Sigmoid colon (tissue), 4 donors: ENCODE results near the gene C12orf43.

ENCODE experiments used
- EP300 ChIP-seq, 4 donors: sonication (generic); formaldehyde crosslinking; IDR thresholded peaks; one replicate each; pipeline ENCODE4 v1.6.1; 2017; ENCODE audit warnings: antibody characterized with exemption in 4 of 4
- POLR2A ChIP-seq, 2 donors: fragments of 450-650 bp; IDR thresholded peaks; one replicate each; pipeline ENCODE4 v1.6.1; 2016; ENCODE audit warnings: antibody characterized with exemption in 2 of 2, mild to moderate bottlenecking in 2 of 2, moderate library complexity in 2 of 2
- TF ChIP-seq, protein P1 (sequence below), 4 experiments: fragments of 450-650 bp in 3 of 4; fragments of 200-600 bp in 1 of 4; IDR thresholded peaks; one replicate each; pipeline ENCODE4 v1.5.1; 2016 to 2019; ENCODE audit warnings: antibody characterized with exemption in 4 of 4, mild to moderate bottlenecking in 3 of 4, moderate library complexity in 2 of 4

DNA sequence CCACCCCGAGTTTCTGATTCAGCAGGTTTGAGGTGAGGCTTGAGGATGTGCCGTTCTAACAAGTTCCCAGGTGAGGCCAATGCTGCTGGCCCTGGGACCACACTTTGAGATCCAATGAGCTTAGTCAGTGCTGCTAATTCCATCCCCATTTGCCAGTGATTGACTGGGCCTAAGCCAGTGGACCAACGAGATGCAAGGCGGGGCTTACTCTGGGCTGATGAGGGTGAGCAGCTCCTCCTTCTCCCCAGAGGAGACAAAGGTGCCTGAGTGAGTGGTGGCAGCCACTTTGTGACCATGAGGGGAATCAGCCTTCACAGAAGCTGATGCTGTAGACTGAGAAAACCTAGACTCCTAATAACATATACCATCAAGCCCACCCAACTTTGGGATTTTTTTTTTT is 61.1 kb downstream of the C12orf43 start:
- TF ChIP-seq, protein P1, sequence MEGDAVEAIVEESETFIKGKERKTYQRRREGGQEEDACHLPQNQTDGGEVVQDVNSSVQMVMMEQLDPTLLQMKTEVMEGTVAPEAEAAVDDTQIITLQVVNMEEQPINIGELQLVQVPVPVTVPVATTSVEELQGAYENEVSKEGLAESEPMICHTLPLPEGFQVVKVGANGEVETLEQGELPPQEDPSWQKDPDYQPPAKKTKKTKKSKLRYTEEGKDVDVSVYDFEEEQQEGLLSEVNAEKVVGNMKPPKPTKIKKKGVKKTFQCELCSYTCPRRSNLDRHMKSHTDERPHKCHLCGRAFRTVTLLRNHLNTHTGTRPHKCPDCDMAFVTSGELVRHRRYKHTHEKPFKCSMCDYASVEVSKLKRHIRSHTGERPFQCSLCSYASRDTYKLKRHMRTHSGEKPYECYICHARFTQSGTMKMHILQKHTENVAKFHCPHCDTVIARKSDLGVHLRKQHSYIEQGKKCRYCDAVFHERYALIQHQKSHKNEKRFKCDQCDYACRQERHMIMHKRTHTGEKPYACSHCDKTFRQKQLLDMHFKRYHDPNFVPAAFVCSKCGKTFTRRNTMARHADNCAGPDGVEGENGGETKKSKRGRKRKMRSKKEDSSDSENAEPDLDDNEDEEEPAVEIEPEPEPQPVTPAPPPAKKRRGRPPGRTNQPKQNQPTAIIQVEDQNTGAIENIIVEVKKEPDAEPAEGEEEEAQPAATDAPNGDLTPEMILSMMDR (IDR thresholded peaks at IDR 0.05), result no peak
- TF ChIP-seq POLR2A (IDR thresholded peaks at IDR 0.05) (no peak), EP300 (IDR thresholded peaks at IDR 0.05) (no peak)
